ENCODE data around the gene PCDHGA1.
"Not testable (repeated sequence)": the region's sequence is repeated elsewhere in the genome, so short reads cannot be mapped to it uniquely, and the experiment has no call there.

PCDHGA1 gene

GRCh38 chr5:141382469-141383294, 52.4 kb downstream of the PCDHGA1 start, which contains the start of gene PCDHGA7:
Gene PCDHGA7, plus strand, starts transcription at chr5:141382742. Its CDS starts 158 bp downstream, at chr5:141382900.
- Histone ChIP-seq H3K4me3 (ENCODE audit: insufficient read depth, low read length, poor library complexity, severe bottlenecking) (peak within 1 kb of the TSS; percentile 55), H3K9me2 (replicated peaks; ENCODE audit: insufficient read depth, low read length) (no peaks in the 10 kb centered on the region), H3K79me2 (ENCODE audit: insufficient read depth, low read length) (no peaks in the 10 kb centered on the region), H3K9ac (ENCODE audit: low read length) (peak within 1 kb of the TSS; percentile 59), H3K4me2 (ENCODE audit: low read depth, low read length, poor library complexity, severe bottlenecking) (peak within 1 kb of the TSS; percentile 54), H3K9me3 (ENCODE audit: insufficient read depth, low read length) (peaks cover 18% of the 10 kb centered on the region; the same call in 1 of the 2 replicates), H4K20me1 (ENCODE audit: low read depth, low read length) (no peaks in the 10 kb centered on the region), H3F3A (ENCODE audit: insufficient read depth) (no peaks in the 10 kb centered on the region), H3K27ac (ENCODE audit: low read depth, low read length) (peak within 1 kb of the TSS; percentile 35), H3K27me3 (ENCODE audit: low read length) (no peaks in the 10 kb centered on the region), H2AFZ (ENCODE audit: low read depth, low read length, severe bottlenecking) (peak within 1 kb of the TSS; percentile 55), H3K36me3 (ENCODE audit: low read length) (peaks cover 5% of the 10 kb centered on the region; the same call in 1 of the 2 replicates)
- TF ChIP-seq EZH2phosphoT487 (conservative IDR thresholded peaks at IDR 0.05; ENCODE audit: low read length), result no peak
- peak; percentile 40 for TF ChIP-seq CTCF (IDR thresholded peaks at IDR 0.05; ENCODE audit: insufficient read depth, low read length, poor library complexity, severe bottlenecking)

GRCh38 chr5:141383345-141383744, 53.0 kb downstream of the PCDHGA1 start:
- Histone ChIP-seq H3K4me3 (ENCODE audit: insufficient read depth, low read length, poor library complexity, severe bottlenecking) (peak overlapping the region; percentile 55), H3K79me2 (ENCODE audit: insufficient read depth, low read length) (no peaks in the 10 kb centered on the region), H3K9me3 (ENCODE audit: insufficient read depth, low read length) (peaks cover 18% of the 10 kb centered on the region; the same call in 1 of the 2 replicates), H3K27me3 (ENCODE audit: low read length) (no peaks in the 10 kb centered on the region), H3K4me2 (ENCODE audit: low read depth, low read length, poor library complexity, severe bottlenecking) (peak overlapping the region; percentile 54), H2AFZ (ENCODE audit: low read depth, low read length, severe bottlenecking) (peak overlapping the region; percentile 55), H3K27ac (ENCODE audit: low read depth, low read length) (peak overlapping the region; percentile 35; the same call in 1 of the 2 replicates), H4K20me1 (ENCODE audit: low read depth, low read length) (no peaks in the 10 kb centered on the region), H3F3A (ENCODE audit: insufficient read depth) (no peaks in the 10 kb centered on the region), H3K9ac (ENCODE audit: low read length) (peak overlapping the region; percentile 59), H3K36me3 (ENCODE audit: low read length) (peaks cover 3% of the 10 kb centered on the region; the same call in 1 of the 2 replicates), H3K9me2 (replicated peaks; ENCODE audit: insufficient read depth, low read length) (no peaks in the 10 kb centered on the region)
- TF ChIP-seq EZH2phosphoT487 (conservative IDR thresholded peaks at IDR 0.05; ENCODE audit: low read length), result no peak
- no peak for TF ChIP-seq CTCF (IDR thresholded peaks at IDR 0.05; ENCODE audit: insufficient read depth, low read length, poor library complexity, severe bottlenecking)

- Histone ChIP-seq H3K79me2 (ENCODE audit: insufficient read depth, low read length) (no peaks in the 10 kb centered on the region), H3K4me3 (ENCODE audit: insufficient read depth, low read length, poor library complexity, severe bottlenecking) (no peak overlapping the region), H3F3A (ENCODE audit: insufficient read depth) (no peaks in the 10 kb centered on the region), H3K9me3 (ENCODE audit: insufficient read depth, low read length) (peaks cover 18% of the 10 kb centered on the region; the same call in 1 of the 2 replicates), H3K27me3 (ENCODE audit: low read length) (no peaks in the 10 kb centered on the region), H3K9me2 (replicated peaks; ENCODE audit: insufficient read depth, low read length) (no peaks in the 10 kb centered on the region), H4K20me1 (ENCODE audit: low read depth, low read length) (no peaks in the 10 kb centered on the region), H3K4me2 (ENCODE audit: low read depth, low read length, poor library complexity, severe bottlenecking) (no peak overlapping the region), H3K9ac (ENCODE audit: low read length) (no peak overlapping the region), H2AFZ (ENCODE audit: low read depth, low read length, severe bottlenecking) (no peak overlapping the region), H3K27ac (ENCODE audit: low read depth, low read length) (no peak overlapping the region), H3K36me3 (ENCODE audit: low read length) (peaks cover 3% of the 10 kb centered on the region; the same call in 1 of the 2 replicates)
- TF ChIP-seq CTCF (IDR thresholded peaks at IDR 0.05; ENCODE audit: insufficient read depth, low read length, poor library complexity, severe bottlenecking) (no peak), EZH2phosphoT487 (conservative IDR thresholded peaks at IDR 0.05; ENCODE audit: low read length) (no peak)
Observed at GRCh38 chr5:141384471-141385267, 54.4 kb downstream of the PCDHGA1 start.

GRCh38 chr5:141387557-141388311, 57.4 kb downstream of the PCDHGA1 start, which contains the start of gene PCDHGB4:
Gene PCDHGB4, plus strand, starts transcription at chr5:141387698. Its CDS starts 187 bp downstream, at chr5:141387885.
- H3K27me3 ChIP-seq (ENCODE audit: low read length); H3K9me2 ChIP-seq (replicated peaks; ENCODE audit: insufficient read depth, low read length); H2AFZ ChIP-seq (ENCODE audit: low read depth, low read length, severe bottlenecking); H4K20me1 ChIP-seq (ENCODE audit: low read depth, low read length); H3K9ac ChIP-seq (ENCODE audit: low read length); H3K4me3 ChIP-seq (ENCODE audit: insufficient read depth, low read length, poor library complexity, severe bottlenecking); H3K79me2 ChIP-seq (ENCODE audit: insufficient read depth, low read length); H3K36me3 ChIP-seq (ENCODE audit: low read length); H3F3A ChIP-seq (ENCODE audit: insufficient read depth); H3K27ac ChIP-seq (ENCODE audit: low read depth, low read length): not testable (repeated sequence)
- H3K4me2 ChIP-seq (ENCODE audit: low read depth, low read length, poor library complexity, severe bottlenecking), result peak within 1 kb of the TSS; percentile 13
- H3K9me3 ChIP-seq (ENCODE audit: insufficient read depth, low read length), result peaks cover 18% of the 10 kb centered on the region; the same call in 1 of the 2 replicates

Data from SU-DHL-6 (cell line).